Activated naive CD4-positive, alpha-beta T cell treated with anti-CD3 and anti-CD28 coated beads, Interleukin-2, amount 10 ng/mL, durations not matched to agents 7 days and 5 days (primary cell): Measurements from ENCODE around the gene RUNDC1.

Experiments
- CTCF ChIA-PET: fragments of 350-600 bp; sonication (Branson Sonifier 250); formaldehyde crosslinking; loops from one replicate; lab custom pipeline; 2021; ENCODE audit warnings: antibody characterized with exemption; lab: Charles Lee
- DNase-seq: peaks from one replicate; pipeline ENCODE4 v3.0.0-alpha.2; 2020
- H3K27ac Mint-ChIP-seq: one replicate; pipeline ENCODE4 v1.8.0; 2021; ENCODE audit warnings: mild to moderate bottlenecking, moderate library complexity, mixed read lengths
- H3K27me3 Mint-ChIP-seq: one replicate; pipeline ENCODE4 v1.8.0; 2021; ENCODE audit warnings: mild to moderate bottlenecking, mixed read lengths
- H3K36me3 Mint-ChIP-seq: one replicate; pipeline ENCODE4 v1.8.0; 2021; ENCODE audit warnings: mixed read lengths
- H3K4me1 Mint-ChIP-seq: one replicate; pipeline ENCODE4 v1.8.0; 2021; ENCODE audit warnings: mixed read lengths
- H3K4me3 Mint-ChIP-seq: one replicate; pipeline ENCODE4 v1.8.0; 2021; ENCODE audit warnings: mild to moderate bottlenecking, moderate library complexity, mixed read lengths
- H3K9me3 Mint-ChIP-seq: one replicate; pipeline ENCODE4 v1.8.0; 2021; ENCODE audit warnings: mixed read lengths

RUNDC1 gene

GRCh38 chr17:43030137-43030767 lies 49.9 kb downstream of the RUNDC1 start:
- H3K36me3 Mint-ChIP-seq, result no peaks in the 10 kb centered on the region
- CTCF ChIA-PET, result no interaction called here
- peaks cover 38% of the 10 kb centered on the region for H3K27me3 Mint-ChIP-seq
- H3K9me3 Mint-ChIP-seq, result no peaks in the 10 kb centered on the region
- H3K27ac Mint-ChIP-seq, result no peak overlapping the region
- no peak for DNase-seq
- H3K4me3 Mint-ChIP-seq, result no peak overlapping the region
- H3K4me1 Mint-ChIP-seq, result peaks cover 3% of the 10 kb centered on the region

GRCh38 chr17:43031666-43032065 lies 51.3 kb downstream of the RUNDC1 start:
- peaks cover 25% of the 10 kb centered on the region for H3K27me3 Mint-ChIP-seq
- no peak for DNase-seq
- no peak overlapping the region for H3K27ac Mint-ChIP-seq
- no peaks in the 10 kb centered on the region for H3K36me3 Mint-ChIP-seq
- CTCF ChIA-PET, result no interaction called here
- no peaks in the 10 kb centered on the region for H3K4me1 Mint-ChIP-seq
- H3K9me3 Mint-ChIP-seq, result no peaks in the 10 kb centered on the region
- no peak overlapping the region for H3K4me3 Mint-ChIP-seq

GRCh38 chr17:43033948-43034881 lies 53.9 kb downstream of the RUNDC1 start:
- Mint-ChIP-seq H3K4me3 (no peak overlapping the region), H3K4me1 (no peaks in the 10 kb centered on the region), H3K27me3 (peaks cover 5% of the 10 kb centered on the region), H3K27ac (no peak overlapping the region), H3K9me3 (no peaks in the 10 kb centered on the region), H3K36me3 (no peaks in the 10 kb centered on the region)
- no peak for DNase-seq
- CTCF ChIA-PET, result no interaction called here

- Mint-ChIP-seq H3K9me3 (no peaks in the 10 kb centered on the region), H3K4me1 (no peaks in the 10 kb centered on the region), H3K36me3 (no peaks in the 10 kb centered on the region), H3K27ac (no peak overlapping the region), H3K4me3 (no peak overlapping the region), H3K27me3 (peaks cover 5% of the 10 kb centered on the region)
- CTCF ChIA-PET, result no interaction called here
- DNase-seq, result no peak
Measured at GRCh38 chr17:43034894-43035293, 54.5 kb downstream of the RUNDC1 start.

- H3K27ac Mint-ChIP-seq, result no peak overlapping the region
- peaks cover 14% of the 10 kb centered on the region for H3K36me3 Mint-ChIP-seq
- H3K27me3 Mint-ChIP-seq, result no peaks in the 10 kb centered on the region
- no peaks in the 10 kb centered on the region for H3K4me1 Mint-ChIP-seq
- no peak for DNase-seq
- no peaks in the 10 kb centered on the region for H3K9me3 Mint-ChIP-seq
- CTCF ChIA-PET, result no interaction called here
- no peak overlapping the region for H3K4me3 Mint-ChIP-seq
Measured at GRCh38 chr17:43039646-43040045, 59.3 kb downstream of the RUNDC1 start.

GRCh38 chr17:43040655-43041054 lies 60.3 kb downstream of the RUNDC1 start:
- no peaks in the 10 kb centered on the region for H3K9me3 Mint-ChIP-seq
- H3K27ac Mint-ChIP-seq, result no peak overlapping the region
- CTCF ChIA-PET, result no interaction called here
- no peaks in the 10 kb centered on the region for H3K4me1 Mint-ChIP-seq
- H3K36me3 Mint-ChIP-seq, result peaks cover 20% of the 10 kb centered on the region
- H3K27me3 Mint-ChIP-seq, result no peaks in the 10 kb centered on the region
- no peak overlapping the region for H3K4me3 Mint-ChIP-seq
- DNase-seq, result no peak

GRCh38 chr17:43042025-43042628 lies 61.8 kb downstream of the RUNDC1 start:
- CTCF ChIA-PET, result no interaction called here
- no peak overlapping the region for H3K4me3 Mint-ChIP-seq
- H3K4me1 Mint-ChIP-seq, result no peaks in the 10 kb centered on the region

More at GRCh38 chr17:43042025-43042628, 61.8 kb downstream of the RUNDC1 start:
- H3K36me3 Mint-ChIP-seq, result peaks cover 23% of the 10 kb centered on the region
- no peaks in the 10 kb centered on the region for H3K27me3 Mint-ChIP-seq
- no peaks in the 10 kb centered on the region for H3K9me3 Mint-ChIP-seq
- no peak overlapping the region for H3K27ac Mint-ChIP-seq
- no peak for DNase-seq
